ENCODE data around the gene EPO.

EPO gene

GRCh38 chr7:100678291-100678984, 41.8 kb upstream of the EPO start:
- H3K4me1 ChIP-seq (ENCODE audit: control insufficient read depth in 1 of 2, insufficient read depth in 2 of 2, low read length in 2 of 2): peaks cover 0 to 17% of the 10 kb centered on the region in 2 donors
- H3K36me3 ChIP-seq (ENCODE audit: control insufficient read depth in 1 of 2, insufficient read depth in 2 of 2, low read length in 2 of 2): peaks cover 26 to 58% of the 10 kb centered on the region in 2 donors
- H3K9me3 ChIP-seq (ENCODE audit: control insufficient read depth in 1 of 2, low read length in 2 of 2): no peaks in the 10 kb centered on the region
- no peak overlapping the region for H3K27ac ChIP-seq (ENCODE audit: low read length)
- H3K4me3 ChIP-seq (ENCODE audit: low read depth in 1 of 2, low read length in 2 of 2): no peak overlapping the region
- H3K27me3 ChIP-seq (ENCODE audit: low read depth, low read length): no peaks in the 10 kb centered on the region

- Histone ChIP-seq H3K36me3 (ENCODE audit: control insufficient read depth in 1 of 2, insufficient read depth in 2 of 2, low read length in 2 of 2) (peaks cover 26 to 67% of the 10 kb centered on the region in 2 donors), H3K27me3 (ENCODE audit: low read depth, low read length) (no peaks in the 10 kb centered on the region), H3K9me3 (ENCODE audit: control insufficient read depth in 1 of 2, low read length in 2 of 2) (no peaks in the 10 kb centered on the region), H3K4me3 (ENCODE audit: low read depth in 1 of 2, low read length in 2 of 2) (no peak overlapping the region), H3K27ac (ENCODE audit: low read length) (no peak overlapping the region), H3K4me1 (ENCODE audit: control insufficient read depth in 1 of 2, insufficient read depth in 2 of 2, low read length in 2 of 2) (peaks cover 0 to 17% of the 10 kb centered on the region in 2 donors)
Measured at GRCh38 chr7:100679129-100679926, 40.9 kb upstream of the EPO start.

GRCh38 chr7:100679927-100680575, 40.2 kb upstream of the EPO start:
- Histone ChIP-seq H3K36me3 (ENCODE audit: control insufficient read depth in 1 of 2, insufficient read depth in 2 of 2, low read length in 2 of 2) (peaks cover 28 to 75% of the 10 kb centered on the region in 2 donors), H3K4me3 (ENCODE audit: low read depth in 1 of 2, low read length in 2 of 2) (no peak overlapping the region), H3K27ac (ENCODE audit: low read length) (no peak overlapping the region), H3K4me1 (ENCODE audit: control insufficient read depth in 1 of 2, insufficient read depth in 2 of 2, low read length in 2 of 2) (peaks cover 0 to 17% of the 10 kb centered on the region in 2 donors), H3K9me3 (ENCODE audit: control insufficient read depth in 1 of 2, low read length in 2 of 2) (no peaks in the 10 kb centered on the region), H3K27me3 (ENCODE audit: low read depth, low read length) (no peaks in the 10 kb centered on the region)

- peaks cover 0 to 17% of the 10 kb centered on the region in 2 donors for H3K4me1 ChIP-seq (ENCODE audit: control insufficient read depth in 1 of 2, insufficient read depth in 2 of 2, low read length in 2 of 2)
- no peak overlapping the region for H3K4me3 ChIP-seq (ENCODE audit: low read depth in 1 of 2, low read length in 2 of 2)
- H3K27ac ChIP-seq (ENCODE audit: low read length): no peak overlapping the region
- H3K36me3 ChIP-seq (ENCODE audit: control insufficient read depth in 1 of 2, insufficient read depth in 2 of 2, low read length in 2 of 2): peaks cover 34 to 81% of the 10 kb centered on the region in 2 donors
- no peaks in the 10 kb centered on the region for H3K27me3 ChIP-seq (ENCODE audit: low read depth, low read length)
- H3K9me3 ChIP-seq (ENCODE audit: control insufficient read depth in 1 of 2, low read length in 2 of 2): no peaks in the 10 kb centered on the region
Measured at GRCh38 chr7:100680576-100681271, 39.5 kb upstream of the EPO start.

GRCh38 chr7:100681491-100682227, 38.6 kb upstream of the EPO start:
- peaks cover 34 to 91% of the 10 kb centered on the region in 2 donors for H3K36me3 ChIP-seq (ENCODE audit: control insufficient read depth in 1 of 2, insufficient read depth in 2 of 2, low read length in 2 of 2)
- H3K9me3 ChIP-seq (ENCODE audit: control insufficient read depth in 1 of 2, low read length in 2 of 2): no peaks in the 10 kb centered on the region
- peaks cover 0 to 11% of the 10 kb centered on the region in 2 donors for H3K4me1 ChIP-seq (ENCODE audit: control insufficient read depth in 1 of 2, insufficient read depth in 2 of 2, low read length in 2 of 2)
- no peak overlapping the region for H3K27ac ChIP-seq (ENCODE audit: low read length)
- H3K27me3 ChIP-seq (ENCODE audit: low read depth, low read length): no peaks in the 10 kb centered on the region
- H3K4me3 ChIP-seq (ENCODE audit: low read depth in 1 of 2, low read length in 2 of 2): no peak overlapping the region

GRCh38 chr7:100682228-100682741, 38.0 kb upstream of the EPO start:
- Histone ChIP-seq H3K36me3 (ENCODE audit: control insufficient read depth in 1 of 2, insufficient read depth in 2 of 2, low read length in 2 of 2) (peaks cover 29 to 91% of the 10 kb centered on the region in 2 donors), H3K27ac (ENCODE audit: low read length) (no peak overlapping the region), H3K4me3 (ENCODE audit: low read depth in 1 of 2, low read length in 2 of 2) (no peak overlapping the region), H3K27me3 (ENCODE audit: low read depth, low read length) (no peaks in the 10 kb centered on the region), H3K9me3 (ENCODE audit: control insufficient read depth in 1 of 2, low read length in 2 of 2) (no peaks in the 10 kb centered on the region), H3K4me1 (ENCODE audit: control insufficient read depth in 1 of 2, insufficient read depth in 2 of 2, low read length in 2 of 2) (peaks cover 0 to 9% of the 10 kb centered on the region in 2 donors)

GRCh38 chr7:100682991-100683658, 37.1 kb upstream of the EPO start:
- H3K36me3 ChIP-seq (ENCODE audit: control insufficient read depth in 1 of 2, insufficient read depth in 2 of 2, low read length in 2 of 2): peaks cover 20 to 91% of the 10 kb centered on the region in 2 donors

GRCh38 chr7:100683659-100684533, 36.4 kb upstream of the EPO start:
- Histone ChIP-seq H3K9me3 (ENCODE audit: control insufficient read depth in 1 of 2, low read length in 2 of 2) (no peaks in the 10 kb centered on the region), H3K27me3 (ENCODE audit: low read depth, low read length) (no peaks in the 10 kb centered on the region), H3K27ac (ENCODE audit: low read length) (no peak overlapping the region), H3K36me3 (ENCODE audit: control insufficient read depth in 1 of 2, insufficient read depth in 2 of 2, low read length in 2 of 2) (peaks cover 20 to 86% of the 10 kb centered on the region in 2 donors), H3K4me3 (ENCODE audit: low read depth in 1 of 2, low read length in 2 of 2) (no peak overlapping the region), H3K4me1 (ENCODE audit: control insufficient read depth in 1 of 2, insufficient read depth in 2 of 2, low read length in 2 of 2) (peaks cover 0 to 13% of the 10 kb centered on the region in 2 donors)

More at GRCh38 chr7:100682991-100683658, 37.1 kb upstream of the EPO start:
- H3K4me1 ChIP-seq (ENCODE audit: control insufficient read depth in 1 of 2, insufficient read depth in 2 of 2, low read length in 2 of 2): peaks cover 0 to 12% of the 10 kb centered on the region in 2 donors
- no peaks in the 10 kb centered on the region for H3K9me3 ChIP-seq (ENCODE audit: control insufficient read depth in 1 of 2, low read length in 2 of 2)
- no peaks in the 10 kb centered on the region for H3K27me3 ChIP-seq (ENCODE audit: low read depth, low read length)
- no peak overlapping the region for H3K27ac ChIP-seq (ENCODE audit: low read length)
- H3K4me3 ChIP-seq (ENCODE audit: low read depth in 1 of 2, low read length in 2 of 2): no peak overlapping the region

GRCh38 chr7:100684534-100685042, 35.7 kb upstream of the EPO start:
- H3K4me1 ChIP-seq (ENCODE audit: control insufficient read depth in 1 of 2, insufficient read depth in 2 of 2, low read length in 2 of 2): peaks cover 0 to 16% of the 10 kb centered on the region in 2 donors
- peaks cover 16 to 80% of the 10 kb centered on the region in 2 donors for H3K36me3 ChIP-seq (ENCODE audit: control insufficient read depth in 1 of 2, insufficient read depth in 2 of 2, low read length in 2 of 2)
- no peaks in the 10 kb centered on the region for H3K27me3 ChIP-seq (ENCODE audit: low read depth, low read length)
- H3K4me3 ChIP-seq (ENCODE audit: low read depth in 1 of 2, low read length in 2 of 2): no peak overlapping the region
- no peak overlapping the region for H3K27ac ChIP-seq (ENCODE audit: low read length)
- no peaks in the 10 kb centered on the region for H3K9me3 ChIP-seq (ENCODE audit: control insufficient read depth in 1 of 2, low read length in 2 of 2)

Data from muscle layer of duodenum (tissue), 2 donors.